CD4-positive, CD25-positive, alpha-beta regulatory T cell (primary cell): ENCODE measurements around the gene TDRD9. TPM values are rescaled to one million over a fixed set of nuclear protein-coding genes. Genes with fewer than 3 reads are reported as not detected.
"Not testable (repeated sequence)": the region's sequence is repeated elsewhere in the genome, so short reads cannot be mapped to it uniquely, and the experiment has no call there.

Experiments used
- ATAC-seq, 2 donors: fragments of 150-1000 bp; cut with Tn5 transposase; one replicate each; pipeline ENCODE4 v1.10.0; 2021; ENCODE audit warnings: low read depth in 2 of 2, moderate number of reproducible peaks in 2 of 2, moderate library complexity in 1 of 2
- DNase-seq, 3 donors: peaks; one replicate each; pipeline versions ENCODE4 v3.0.0 to v3.0.0-alpha.2; 2012 to 2022; ENCODE audit warnings: mixed read lengths in 1 of 3
- H3K27ac ChIP-seq: one replicate; pipeline ENCODE4 v1.7.0; 2013; ENCODE audit warnings: mild to moderate bottlenecking, low read length; ENCODE audit not compliant: insufficient read depth, poor library complexity, severe bottlenecking
- H3K27me3 ChIP-seq: one replicate; pipeline ENCODE4 v1.7.0; 2013; ENCODE audit warnings: low read length; ENCODE audit not compliant: control insufficient read depth, insufficient read depth
- H3K36me3 ChIP-seq: one replicate; pipeline ENCODE4 v1.7.0; 2013; ENCODE audit warnings: mild to moderate bottlenecking, low read length, moderate library complexity; ENCODE audit not compliant: control insufficient read depth, insufficient read depth
- H3K4me1 ChIP-seq: 2 replicates; pipeline ENCODE4 v1.7.0; 2013; ENCODE audit warnings: mild to moderate bottlenecking, low read length; ENCODE audit not compliant: insufficient read depth, control insufficient read depth, poor library complexity, severe bottlenecking
- H3K4me3 ChIP-seq: one replicate; pipeline ENCODE4 v1.7.0; 2013; ENCODE audit warnings: low read depth, mild to moderate bottlenecking, low read length, moderate library complexity
- H3K9me3 ChIP-seq, 2 experiments: 1 replicate in 1 of 2; 2 replicates in 1 of 2; pipeline ENCODE4 v1.7.0; 2013; ENCODE audit warnings: low read length in 2 of 2, mild to moderate bottlenecking in 1 of 2, moderate library complexity in 1 of 2; ENCODE audit not compliant: control insufficient read depth in 2 of 2
- H3K27ac Mint-ChIP-seq, 3 donors: one replicate each; pipeline ENCODE4 v1.8.0; 2020 to 2022; ENCODE audit warnings: mild to moderate bottlenecking in 3 of 3, mixed read lengths in 3 of 3, moderate library complexity in 2 of 3
- H3K27me3 Mint-ChIP-seq: one replicate; pipeline ENCODE4 v1.8.0; 2022; ENCODE audit warnings: mild to moderate bottlenecking, mixed read lengths
- H3K36me3 Mint-ChIP-seq: one replicate; pipeline ENCODE4 v1.8.0; 2020; ENCODE audit warnings: mixed read lengths
- H3K4me1 Mint-ChIP-seq, 4 donors: one replicate each; pipeline ENCODE4 v1.8.0; 2020 to 2022; ENCODE audit warnings: mixed read lengths in 4 of 4, mild to moderate bottlenecking in 1 of 4
- H3K4me3 Mint-ChIP-seq, 4 donors: one replicate each; pipeline ENCODE4 v1.8.0; 2020 to 2022; ENCODE audit warnings: mild to moderate bottlenecking in 4 of 4, mixed read lengths in 4 of 4, moderate library complexity in 3 of 4
- H3K9me3 Mint-ChIP-seq, 7 donors: one replicate each; pipeline ENCODE4 v1.8.0; 2020 to 2022; ENCODE audit warnings: mixed read lengths in 7 of 7, mild to moderate bottlenecking in 3 of 7, moderate library complexity in 2 of 7
- polyA plus RNA-seq, 4 donors: library from polyadenylated mRNA; unstranded; fragments of 300-500 nt; fragmentation: Illumina TruSeq; gene quantifications; one replicate each; pipeline ENCODE4 v1.2.3, GENCODE V29; 2021
- total RNA-seq: library from RNA; stranded (reverse); gene quantifications from one replicate; pipeline ENCODE4 v1.2.3, GENCODE V29; 2022

TDRD9 gene
- total and polyA plus RNA-seq, 5 donors from 2014 or later, result 0.11 to 0.37 (median 0.14) TPM; not detected in 2

DNA sequence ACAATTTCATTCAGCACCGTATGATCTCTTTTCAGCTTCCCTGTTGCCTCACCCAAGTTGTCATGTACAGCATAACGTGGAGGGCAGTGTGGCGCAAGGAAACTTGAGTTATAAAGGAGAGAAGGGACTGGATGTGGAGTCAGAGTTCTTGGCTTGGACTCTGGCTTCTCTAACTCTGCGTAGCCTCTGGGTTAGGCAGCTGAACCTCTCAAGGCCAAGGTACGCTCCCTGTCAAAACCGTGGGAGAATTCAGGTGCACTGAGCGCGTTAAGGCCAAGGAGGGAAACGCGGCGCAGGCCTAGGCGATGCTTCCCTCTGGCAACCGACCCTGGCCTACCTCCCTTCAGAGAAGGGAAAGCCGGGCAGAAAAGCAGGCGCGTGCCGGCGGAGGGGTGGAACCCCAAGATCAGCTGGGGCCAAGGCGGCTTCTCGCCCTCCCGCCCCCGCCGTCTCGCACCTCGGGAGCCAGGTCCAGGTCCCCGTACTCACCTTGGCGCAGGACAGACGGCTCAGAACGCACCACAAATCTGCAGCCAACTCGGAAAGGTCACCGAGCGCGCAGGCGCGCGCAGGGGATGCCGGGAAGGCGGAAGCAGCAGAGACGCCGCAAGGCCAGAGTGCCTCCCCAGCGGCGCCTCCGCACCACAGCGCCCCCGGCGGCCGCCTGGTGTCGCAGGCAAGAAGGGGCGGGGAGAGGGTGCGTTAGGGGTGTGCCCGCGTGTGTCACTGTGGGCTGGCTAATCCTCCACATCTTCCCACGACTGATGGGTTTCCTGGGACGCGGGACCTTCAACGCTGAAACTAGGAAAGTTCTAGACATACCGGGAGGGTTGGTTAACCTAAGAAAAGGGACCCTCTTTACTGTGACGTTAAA lies 7.0 kb upstream of the TDRD9 start:
- Mint-ChIP-seq H3K36me3 (no peaks in the 10 kb centered on the region), H3K27me3 (no peaks in the 10 kb centered on the region), H3K4me1 (peaks cover 0 to 33% (median 15%) of the 10 kb centered on the region in 4 donors), H3K9me3 (no peaks in the 10 kb centered on the region), H3K27ac (peak overlapping the region; percentile 88 to 91 (median 90)), H3K4me3 (peak overlapping the region; percentile 79 to 93 (median 90))
- DNase-seq, result peak; percentile 93 to 95 (median 94)
- Histone ChIP-seq H3K4me3 (peak overlapping the region; percentile 95), H3K27me3 (no peaks in the 10 kb centered on the region), H3K4me1 (peaks cover 17% of the 10 kb centered on the region), H3K9me3 (no peaks in the 10 kb centered on the region), H3K36me3 (peaks cover 13% of the 10 kb centered on the region), H3K27ac (peak overlapping the region; percentile 63)
- ATAC-seq, result peak; percentile 99 to 100

GRCh38 chr14:103921855-103922200 lies 6.4 kb upstream of the TDRD9 start:
- H3K4me1 Mint-ChIP-seq, result peaks cover 0 to 28% (median 15%) of the 10 kb centered on the region in 4 donors
- H3K36me3 ChIP-seq, H3K36me3 Mint-ChIP-seq, H3K9me3 ChIP-seq, H3K27me3 Mint-ChIP-seq, H3K27ac Mint-ChIP-seq, DNase-seq, H3K9me3 Mint-ChIP-seq, H3K27ac ChIP-seq, H3K27me3 ChIP-seq, ATAC-seq: not testable (repeated sequence)
- H3K4me3 ChIP-seq, result peak overlapping the region; percentile 65
- peak overlapping the region; percentile 54 to 91 (median 84) for H3K4me3 Mint-ChIP-seq
- peaks cover 17% of the 10 kb centered on the region for H3K4me1 ChIP-seq

DNA sequence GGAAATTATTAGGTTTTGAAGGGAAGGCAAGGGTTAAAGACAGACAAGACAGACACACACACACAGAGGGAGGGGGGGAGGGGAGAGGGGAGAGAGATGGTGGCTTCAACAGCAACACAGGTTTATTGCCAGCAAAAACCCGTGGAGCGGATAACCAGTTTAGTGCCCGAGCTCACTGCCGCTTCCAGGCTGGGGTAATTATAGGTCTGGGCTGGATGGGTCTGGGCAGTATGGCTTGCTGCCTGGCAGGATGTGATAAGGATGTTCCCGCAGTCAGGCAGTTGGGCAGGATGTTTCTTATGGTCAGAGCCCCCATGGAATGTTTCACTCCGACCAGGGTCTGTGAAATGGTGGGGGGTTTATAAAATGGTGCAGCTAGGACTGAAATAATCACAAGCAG lies 4.4 kb upstream of the TDRD9 start:
- DNase-seq (no peak), ATAC-seq (no peak)
- no peaks in the 10 kb centered on the region for H3K27me3 ChIP-seq
- H3K9me3 ChIP-seq, result no peaks in the 10 kb centered on the region
- Mint-ChIP-seq H3K4me1 (peaks cover 0 to 17% (median 11%) of the 10 kb centered on the region in 4 donors), H3K9me3 (no peaks in the 10 kb centered on the region), H3K27me3 (peaks cover 4% of the 10 kb centered on the region), H3K36me3 (no peaks in the 10 kb centered on the region), H3K4me3 (no peak overlapping the region), H3K27ac (no peak overlapping the region)
- no peak overlapping the region for H3K4me3 ChIP-seq
- H3K36me3 ChIP-seq, result no peaks in the 10 kb centered on the region
- no peak overlapping the region for H3K27ac ChIP-seq
- H3K4me1 ChIP-seq, result peaks cover 17% of the 10 kb centered on the region

- H3K4me1 ChIP-seq, result peaks cover 13% of the 10 kb centered on the region
- no peak for DNase-seq
Measured at GRCh38 chr14:103925316-103925715, 2.9 kb upstream of the TDRD9 start.

GRCh38 chr14:103927566-103927965 lies 690 bp upstream of the TDRD9 start:
- H3K4me1 ChIP-seq, result no peaks in the 10 kb centered on the region
- H3K4me3 ChIP-seq, result no peak overlapping the region
- Mint-ChIP-seq H3K27me3 (peaks cover 4% of the 10 kb centered on the region), H3K27ac (no peak overlapping the region), H3K4me3 (no peak overlapping the region), H3K36me3 (no peaks in the 10 kb centered on the region), H3K4me1 (no peaks in the 10 kb centered on the region), H3K9me3 (no peaks in the 10 kb centered on the region)
- no peaks in the 10 kb centered on the region for H3K27me3 ChIP-seq
- H3K9me3 ChIP-seq, result no peaks in the 10 kb centered on the region
- DNase-seq (no peak), ATAC-seq (no peak)
- H3K36me3 ChIP-seq, result no peaks in the 10 kb centered on the region
- no peak overlapping the region for H3K27ac ChIP-seq

More at GRCh38 chr14:103925316-103925715, 2.9 kb upstream of the TDRD9 start:
- Histone ChIP-seq H3K4me3 (no peak overlapping the region), H3K27me3 (no peaks in the 10 kb centered on the region), H3K36me3 (no peaks in the 10 kb centered on the region), H3K27ac (no peak overlapping the region), H3K9me3 (no peaks in the 10 kb centered on the region)
- Mint-ChIP-seq H3K36me3 (no peaks in the 10 kb centered on the region), H3K27ac (no peak overlapping the region), H3K4me1 (peaks cover 0 to 7% (median 5%) of the 10 kb centered on the region in 4 donors), H3K4me3 (no peak overlapping the region), H3K27me3 (peaks cover 4% of the 10 kb centered on the region), H3K9me3 (no peaks in the 10 kb centered on the region)
- no peak for ATAC-seq

GRCh38 chr14:103930051-103930604 lies 1.9 kb downstream of the TDRD9 start:
- Mint-ChIP-seq H3K9me3 (no peaks in the 10 kb centered on the region), H3K27ac (no peak overlapping the region), H3K27me3 (peaks cover 17% of the 10 kb centered on the region), H3K4me1 (no peaks in the 10 kb centered on the region), H3K36me3 (no peaks in the 10 kb centered on the region), H3K4me3 (no peak overlapping the region)
- Histone ChIP-seq H3K4me3 (no peak overlapping the region), H3K9me3 (no peaks in the 10 kb centered on the region), H3K4me1 (no peaks in the 10 kb centered on the region), H3K36me3 (no peaks in the 10 kb centered on the region), H3K27ac (no peak overlapping the region), H3K27me3 (peaks cover 1% of the 10 kb centered on the region)
- DNase-seq, result no peak
- ATAC-seq, result no peak

- Mint-ChIP-seq H3K4me1 (no peaks in the 10 kb centered on the region), H3K9me3 (no peaks in the 10 kb centered on the region), H3K36me3 (no peaks in the 10 kb centered on the region), H3K27me3 (peaks cover 20% of the 10 kb centered on the region), H3K27ac (no peak overlapping the region), H3K4me3 (no peak overlapping the region)
- Histone ChIP-seq H3K27ac (no peak overlapping the region), H3K27me3 (peaks cover 1% of the 10 kb centered on the region), H3K4me1 (no peaks in the 10 kb centered on the region), H3K9me3 (no peaks in the 10 kb centered on the region), H3K36me3 (no peaks in the 10 kb centered on the region), H3K4me3 (no peak overlapping the region)
- ATAC-seq, result no peak
- DNase-seq, result no peak
Measured at GRCh38 chr14:103931422-103931821, 3.2 kb downstream of the TDRD9 start.
